Uterus (tissue), 2 donors: ENCODE measurements around the gene IQCK.

Source experiments
- CTCF ChIP-seq, 4 experiments: fragments of 200-600 bp in 2 of 4; fragments of 450-650 bp in 2 of 4; sonication (generic) in 2 of 4; IDR thresholded peaks; one replicate each; pipeline ENCODE4 v1.5.1; 2016 to 2019; ENCODE audit warnings: antibody characterized with exemption in 4 of 4, mild to moderate bottlenecking in 2 of 4, moderate library complexity in 1 of 4
- POLR2A ChIP-seq, 2 donors: fragments of 450-650 bp; IDR thresholded peaks; one replicate each; pipeline ENCODE4 v1.6.1; 2016; ENCODE audit warnings: antibody characterized with exemption in 2 of 2, mild to moderate bottlenecking in 1 of 2, moderate library complexity in 1 of 2

- TF ChIP-seq CTCF (IDR thresholded peaks at IDR 0.05) (no peak), POLR2A (IDR thresholded peaks at IDR 0.05) (no peak)
Measured at GRCh38 chr16:19776565-19776964, 58.5 kb downstream of the IQCK start.
